Iris pigment epithelial cell (primary cell): ENCODE results near the gene PCSK7.
"Not testable (repeated sequence)": the region's sequence is repeated elsewhere in the genome, so short reads cannot be mapped to it uniquely, and the experiment has no call there.

Experiments used
- DNase-seq: peaks from one replicate; pipeline ENCODE4 v3.0.0-alpha.2; 2011; ENCODE audit warnings: low read depth

Gene PCSK7

GRCh38 chr11:117231842-117232091, at the start of gene PCSK7:
Gene PCSK7, minus strand, starts transcription at chr11:117232073. Its CDS starts 2,229 bp downstream, at chr11:117229844.
- DNase-seq, result no peak

- DNase-seq, result peak; percentile 88
Observed at GRCh38 chr11:117281159-117281558, 49.3 kb upstream of the PCSK7 start.

- DNase-seq, result no peak
Observed at GRCh38 chr11:117279711-117280376, 48.0 kb upstream of the PCSK7 start.

GRCh38 chr11:117278347-117278746, 46.5 kb upstream of the PCSK7 start:
- DNase-seq, result no peak

GRCh38 chr11:117273550-117274289, 41.8 kb upstream of the PCSK7 start:
- DNase-seq, result peak; percentile 90

- not testable (repeated sequence) for DNase-seq
Observed at GRCh38 chr11:117272175-117272574, 40.3 kb upstream of the PCSK7 start.

GRCh38 chr11:117271208-117271607, 39.3 kb upstream of the PCSK7 start:
- DNase-seq, result no peak

- no peak for DNase-seq
Observed at GRCh38 chr11:117269856-117270255, 38.0 kb upstream of the PCSK7 start.

GRCh38 chr11:117265745-117266144, 33.9 kb upstream of the PCSK7 start:
- DNase-seq, result no peak

GRCh38 chr11:117264624-117265323, 32.9 kb upstream of the PCSK7 start:
- not testable (repeated sequence) for DNase-seq

- peak; percentile 83 for DNase-seq
Observed at GRCh38 chr11:117259417-117259816, 27.5 kb upstream of the PCSK7 start.

- DNase-seq, result no peak
Observed at GRCh38 chr11:117258576-117258975, 26.7 kb upstream of the PCSK7 start.

- peak; percentile 72 for DNase-seq
Observed at GRCh38 chr11:117256573-117256972, 24.7 kb upstream of the PCSK7 start.

GRCh38 chr11:117255966-117256365, 24.1 kb upstream of the PCSK7 start:
- DNase-seq, result no peak

- no peak for DNase-seq
Observed at GRCh38 chr11:117251506-117251905, 19.6 kb upstream of the PCSK7 start.

GRCh38 chr11:117249571-117249970, 17.7 kb upstream of the PCSK7 start:
- no peak for DNase-seq

GRCh38 chr11:117248341-117248740, 16.5 kb upstream of the PCSK7 start:
- DNase-seq, result no peak

GRCh38 chr11:117239295-117239694, 7.4 kb upstream of the PCSK7 start:
- peak; percentile 99 for DNase-seq

GRCh38 chr11:117238221-117238620, 6.3 kb upstream of the PCSK7 start:
- DNase-seq, result no peak

GRCh38 chr11:117232911-117233409, 1.1 kb upstream of the PCSK7 start:
- no peak for DNase-seq

GRCh38 chr11:117232092-117232878, 412 bp upstream of the PCSK7 start, which contains the start of gene RNF214:
Gene RNF214, plus strand, starts transcription at chr11:117232671. Its CDS starts 1,602 bp downstream, at chr11:117234273.
- peak; percentile 61 for DNase-seq
